HTERT RPE-1 (cell line): ENCODE data around the gene MAPRE2.

ENCODE experiments used
- in situ Hi-C: fragments of 300-500 bp; cut with MboI; formaldehyde crosslinking; loops from 4 replicates; pipeline ENCODE4 v1.14.3; 2020; ENCODE audit warnings: low sequenced_read_pairs

MAPRE2 gene

DNA sequence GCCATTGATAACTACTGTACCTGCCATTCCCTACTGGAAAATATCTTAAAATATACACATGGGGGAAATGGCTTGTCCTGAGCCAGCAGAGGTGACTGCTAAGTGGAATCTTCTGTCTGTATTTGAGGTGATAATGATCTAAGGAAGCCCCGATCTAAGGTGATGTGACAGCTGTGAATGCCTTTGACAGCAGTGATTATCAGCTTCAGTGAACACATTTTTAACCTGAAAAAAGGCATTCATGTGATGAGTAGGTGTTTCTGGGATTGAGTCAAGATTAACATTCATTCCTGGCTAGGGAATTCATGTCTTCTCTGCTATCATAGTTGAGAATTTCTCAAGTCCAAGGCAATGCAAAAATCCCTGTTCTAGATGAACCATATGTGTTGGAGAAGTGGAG is 9.1 kb upstream of the MAPRE2 start:
- in situ Hi-C loops = no loop called here

DNA sequence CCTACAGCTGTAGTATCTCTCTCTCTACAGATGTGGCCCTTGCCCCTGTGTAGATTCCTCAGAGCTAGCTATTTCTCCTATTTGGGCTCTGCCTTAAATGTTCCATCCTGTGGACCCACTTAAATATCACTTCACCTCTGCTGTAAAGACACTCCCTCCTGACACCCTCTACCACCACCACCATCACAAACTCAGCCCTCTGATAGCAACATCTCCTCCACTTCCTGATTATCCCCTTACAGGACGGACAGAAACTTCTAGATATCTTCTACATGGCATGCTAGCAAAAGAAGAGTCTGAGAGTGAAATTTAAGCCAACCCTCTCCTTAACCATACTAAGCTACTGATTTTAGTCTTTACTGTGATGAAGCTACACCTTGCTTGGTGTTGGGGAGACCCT is 3.2 kb upstream of the MAPRE2 start:
- in situ Hi-C loops = no loop called here

- in situ Hi-C loops = no loop called here
These were observed 2.2 kb upstream of the MAPRE2 start for GRCh38 chr18:35038881-35039491.

DNA sequence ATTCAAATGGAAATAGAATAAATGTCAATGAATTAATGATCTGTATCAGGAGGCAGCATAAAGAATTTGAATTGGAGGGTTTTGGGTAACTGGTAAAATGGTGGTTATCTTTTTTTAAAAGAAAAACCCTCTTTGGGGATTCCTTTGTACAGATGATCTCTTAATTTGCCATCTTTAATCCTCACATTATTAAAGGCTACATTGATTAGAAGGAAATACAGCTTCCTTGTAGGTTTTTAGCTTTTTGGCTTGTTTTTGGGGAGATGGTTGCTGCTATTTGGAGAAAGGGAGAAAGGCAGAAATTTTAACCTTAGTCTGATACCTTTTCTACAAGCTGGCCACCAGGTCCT is 600 bp upstream of the MAPRE2 start:
- in situ Hi-C loops = no loop called here

DNA sequence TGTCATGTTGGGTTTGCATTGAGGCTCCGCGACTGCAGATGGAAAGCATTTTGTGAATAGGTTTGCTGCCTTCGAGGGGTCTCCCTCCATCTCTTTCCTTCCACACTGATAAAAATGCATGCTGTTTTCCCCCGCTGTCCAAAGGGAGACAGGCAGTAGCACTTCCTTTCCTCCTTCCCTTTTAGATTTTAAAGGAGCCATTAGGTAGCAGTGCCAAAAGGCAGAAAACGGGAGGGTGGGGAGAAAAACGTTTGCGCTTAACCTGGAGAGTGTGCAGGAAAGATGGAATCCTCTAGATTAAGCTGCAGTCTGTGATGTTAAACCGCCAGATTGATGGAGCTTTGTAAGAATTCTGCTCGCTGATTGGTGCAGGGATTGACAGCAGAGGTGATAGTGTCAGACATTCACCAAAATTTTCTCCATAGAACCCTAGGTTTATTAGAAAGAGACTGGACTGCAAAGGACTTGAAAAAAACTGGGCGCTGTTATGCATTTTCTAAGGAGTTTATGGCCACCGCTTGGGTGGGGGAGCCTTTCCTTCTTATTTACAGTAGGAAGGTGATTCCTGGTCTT is 688 bp downstream of the MAPRE2 start:
- in situ Hi-C loops = no loop called here

- in situ Hi-C loops = no loop called here
These were observed 1.3 kb downstream of the MAPRE2 start for GRCh38 chr18:35042389-35043071.

DNA sequence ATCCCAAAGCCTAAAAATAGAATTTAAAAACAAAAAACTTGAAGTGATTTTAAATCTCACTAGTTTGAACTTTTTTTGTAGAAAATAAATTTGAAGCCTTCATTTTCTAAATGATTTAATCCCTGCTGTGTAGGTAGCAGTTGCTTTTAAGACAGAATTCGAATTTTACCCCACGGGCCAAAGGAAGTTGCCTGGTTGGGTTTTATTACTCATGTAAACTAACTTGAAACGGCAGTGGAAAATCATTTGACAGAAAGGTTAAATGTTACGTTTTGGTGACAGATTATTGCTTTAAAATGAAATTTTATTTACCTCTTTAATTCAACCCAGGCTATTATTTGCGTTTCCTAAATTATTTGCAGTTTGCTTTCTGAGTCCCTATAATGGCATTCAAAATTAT is 2.0 kb downstream of the MAPRE2 start:
- in situ Hi-C loops = no loop called here

GRCh38 chr18:35045121-35045520 is 3.9 kb downstream of the MAPRE2 start:
- in situ Hi-C loops = no loop called here

GRCh38 chr18:35045806-35046205 is 4.6 kb downstream of the MAPRE2 start:
- in situ Hi-C loops = no loop called here

- in situ Hi-C loops = no loop called here
These were observed 6.6 kb downstream of the MAPRE2 start for GRCh38 chr18:35047697-35048292.

DNA sequence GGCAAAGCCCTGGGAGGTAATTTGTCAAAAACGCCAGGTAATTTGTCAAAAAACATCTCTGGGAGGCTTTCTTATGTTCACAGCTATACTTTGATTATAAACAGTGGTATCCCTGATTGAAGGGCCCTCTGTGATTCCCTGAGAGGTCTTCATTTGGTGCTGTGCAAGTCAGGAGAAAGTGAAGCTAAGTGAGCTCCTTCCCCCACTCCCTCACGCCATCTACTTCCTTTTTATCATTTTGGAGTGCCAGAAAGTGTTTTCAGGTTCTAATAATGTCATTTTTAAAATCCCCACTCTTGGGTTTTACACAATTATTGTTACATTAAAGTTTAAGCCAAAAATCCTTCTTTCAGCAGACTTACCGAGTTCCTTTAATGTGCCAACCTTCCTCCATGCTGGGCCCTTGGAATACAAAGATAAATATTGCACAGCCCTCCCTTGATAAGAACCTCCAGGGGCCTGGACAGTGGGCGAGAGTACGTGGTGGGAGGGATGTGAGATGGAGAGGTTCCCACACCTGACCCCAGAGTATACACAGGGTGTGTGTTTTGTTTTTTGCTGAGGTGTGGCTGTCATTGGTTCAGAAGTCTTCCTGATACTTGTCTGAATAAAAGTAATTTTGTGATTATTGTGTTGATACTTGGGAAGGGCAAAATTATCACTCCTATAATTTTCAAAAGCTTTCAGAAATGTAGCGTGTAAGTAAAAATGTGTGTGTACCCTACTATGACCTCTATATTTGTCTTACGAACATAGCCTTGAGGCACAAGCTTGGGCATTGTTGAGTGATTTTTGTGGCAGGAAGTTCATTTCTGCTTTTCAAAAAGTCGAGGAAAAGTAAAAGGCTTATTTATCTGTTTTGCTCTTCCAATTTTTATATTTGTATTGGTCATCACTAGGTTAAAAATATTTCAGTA is 8.2 kb downstream of the MAPRE2 start:
- in situ Hi-C loops = no loop called here

DNA sequence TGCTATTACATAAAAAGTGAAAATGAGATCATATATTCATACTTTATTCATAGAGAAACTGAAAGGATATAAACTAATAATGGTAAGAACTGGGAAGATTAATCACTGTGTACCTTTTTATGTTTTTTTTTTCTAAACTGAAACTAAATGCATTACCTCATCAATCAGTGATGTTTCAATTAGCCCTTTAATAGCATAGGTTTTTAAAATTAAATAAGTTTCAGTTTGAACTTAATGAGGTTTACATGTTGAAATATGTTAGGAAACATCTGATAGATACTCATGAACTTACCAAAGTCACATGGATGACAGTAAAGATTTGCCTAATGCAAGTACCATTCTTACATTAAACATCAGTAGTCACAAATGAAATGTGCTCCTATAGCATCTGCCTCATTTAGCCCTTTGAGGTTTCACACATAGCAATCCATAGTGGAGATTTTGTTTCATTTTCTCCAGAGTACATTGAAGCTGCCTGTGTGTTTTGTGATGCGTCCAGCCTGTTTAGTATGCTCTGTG is 8.9 kb downstream of the MAPRE2 start:
- in situ Hi-C loops = no loop called here

GRCh38 chr18:35050705-35051195 is 9.5 kb downstream of the MAPRE2 start:
- in situ Hi-C loops = no loop called here

GRCh38 chr18:35051641-35052377 is 10.6 kb downstream of the MAPRE2 start:
- in situ Hi-C loops = no loop called here

DNA sequence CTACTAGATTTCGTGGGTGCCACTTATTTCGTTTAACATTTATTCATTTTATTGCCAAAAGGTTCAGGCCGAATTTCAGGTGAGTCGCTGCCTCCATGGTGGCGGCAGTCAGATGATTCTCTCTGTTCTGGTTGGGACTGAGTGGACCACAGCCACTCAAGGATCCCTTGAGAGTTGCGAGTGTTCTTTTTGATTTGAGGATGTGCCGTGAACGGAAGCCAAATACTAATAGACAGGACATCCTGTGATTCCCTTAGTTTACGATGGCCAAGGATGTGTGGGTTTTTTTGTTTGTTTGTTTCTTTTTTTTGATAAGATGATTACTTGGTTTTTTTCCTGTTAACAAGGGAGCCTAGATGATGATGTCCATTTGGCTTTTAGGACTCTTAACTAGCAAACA is 13.2 kb downstream of the MAPRE2 start:
- in situ Hi-C loops = no loop called here

DNA sequence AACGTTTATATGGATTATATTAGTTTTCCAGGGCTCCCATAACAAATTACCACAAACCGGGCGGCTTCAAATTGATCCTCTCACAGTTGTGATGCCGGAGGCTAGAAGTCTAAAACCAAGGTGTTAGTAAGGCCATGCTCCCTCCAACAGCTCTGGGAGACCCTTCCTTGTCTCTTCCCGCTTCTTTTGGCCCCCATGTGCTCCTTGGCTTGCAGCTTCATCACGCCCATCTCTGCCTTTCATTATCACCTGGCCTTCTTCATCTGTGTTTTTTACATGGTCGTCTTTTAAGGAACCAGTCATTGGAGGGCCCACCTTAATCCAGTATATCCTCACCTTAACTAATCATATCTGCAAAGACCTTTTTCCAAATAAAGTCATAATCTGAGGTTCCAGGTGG is 13.9 kb downstream of the MAPRE2 start:
- in situ Hi-C loops = no loop called here

GRCh38 chr18:35055726-35056125 is 14.5 kb downstream of the MAPRE2 start:
- in situ Hi-C loops = no loop called here

DNA sequence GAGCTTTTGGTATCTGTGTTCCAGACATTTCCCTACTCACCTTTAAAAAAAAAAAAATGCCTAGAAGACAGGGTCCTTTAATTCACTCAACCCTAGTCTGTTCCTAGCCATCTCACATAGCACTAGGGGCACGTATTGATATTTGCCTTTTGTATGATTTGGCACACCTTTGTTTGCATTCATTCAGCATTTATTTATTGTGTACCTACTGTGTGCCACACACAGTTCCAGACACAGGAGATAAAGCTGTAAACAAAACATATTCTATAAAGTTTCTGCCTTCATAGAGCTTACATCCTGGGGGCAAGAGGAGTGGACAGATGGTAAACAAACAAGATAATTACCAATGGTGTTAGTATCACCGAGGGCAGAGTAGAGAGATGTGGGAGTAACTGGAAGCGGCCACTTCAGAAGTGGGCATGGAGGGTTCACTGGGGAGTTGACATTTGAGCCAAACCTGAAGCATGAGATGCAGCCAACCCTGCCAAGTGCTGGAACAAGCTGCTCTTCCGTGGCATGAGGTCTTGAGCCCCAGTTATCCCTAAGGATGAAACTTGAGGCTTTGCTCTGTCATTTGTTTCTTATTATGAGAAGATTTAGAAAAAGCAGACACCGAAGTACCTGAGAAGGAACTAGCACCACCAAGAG is 18.2 kb downstream of the MAPRE2 start:
- in situ Hi-C loops = no loop called here

DNA sequence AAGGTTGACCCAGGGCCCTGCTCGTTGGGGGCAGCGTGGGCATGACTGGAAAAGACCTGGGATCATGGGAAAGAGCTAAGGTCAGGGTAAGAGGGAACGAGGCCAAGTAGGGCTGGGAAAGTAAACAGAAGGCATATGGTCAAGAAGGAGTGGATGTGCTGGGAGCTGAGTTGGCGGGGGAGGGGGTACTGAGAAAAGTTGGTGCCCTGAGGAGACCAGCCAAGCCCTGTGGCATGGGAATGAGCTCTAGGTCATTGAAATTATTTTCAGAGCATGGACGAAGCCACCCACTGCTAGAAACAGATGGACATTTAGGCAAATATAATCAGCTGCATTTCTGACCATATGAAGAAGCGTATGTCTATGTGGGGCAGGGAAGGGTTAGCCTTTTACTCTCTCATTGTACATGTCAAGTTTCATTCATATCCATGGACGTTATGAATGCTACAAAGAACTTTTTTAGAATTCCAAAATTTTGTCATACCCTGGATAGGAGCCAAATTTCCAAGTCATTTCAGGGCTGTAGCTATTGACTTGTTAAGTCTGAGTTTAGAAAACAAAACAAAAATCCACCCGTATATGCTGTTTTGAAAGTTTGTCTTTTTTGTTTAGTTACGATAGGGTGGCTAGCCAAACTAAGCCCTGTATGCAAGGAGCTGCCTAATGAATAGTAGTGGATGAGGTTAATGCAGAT is 19.1 kb downstream of the MAPRE2 start:
- in situ Hi-C loops = no loop called here
